Esophagus muscularis mucosa (tissue), 4 donors: ENCODE measurements around the gene ZDHHC12.

Experiments
- EP300 ChIP-seq: sonication (generic); formaldehyde crosslinking; IDR thresholded peaks from one replicate; pipeline ENCODE4 v1.6.1; 2017; ENCODE audit warnings: antibody characterized with exemption
- POLR2AphosphoS5 ChIP-seq, 2 donors: sonication (generic); formaldehyde crosslinking; IDR thresholded peaks; one replicate each; pipeline ENCODE4 v1.6.1; 2017; ENCODE audit warnings: antibody characterized with exemption in 2 of 2
- TF ChIP-seq, protein P1 (sequence below), 3 experiments: fragments of 200-600 bp in 2 of 3; fragments of 450-650 bp in 1 of 3; sonication (generic) in 2 of 3; IDR thresholded peaks; one replicate each; pipeline ENCODE4 v1.5.1; 2017 to 2019; ENCODE audit warnings: antibody characterized with exemption in 3 of 3, mild to moderate bottlenecking in 2 of 3, moderate library complexity in 1 of 3

DNA sequence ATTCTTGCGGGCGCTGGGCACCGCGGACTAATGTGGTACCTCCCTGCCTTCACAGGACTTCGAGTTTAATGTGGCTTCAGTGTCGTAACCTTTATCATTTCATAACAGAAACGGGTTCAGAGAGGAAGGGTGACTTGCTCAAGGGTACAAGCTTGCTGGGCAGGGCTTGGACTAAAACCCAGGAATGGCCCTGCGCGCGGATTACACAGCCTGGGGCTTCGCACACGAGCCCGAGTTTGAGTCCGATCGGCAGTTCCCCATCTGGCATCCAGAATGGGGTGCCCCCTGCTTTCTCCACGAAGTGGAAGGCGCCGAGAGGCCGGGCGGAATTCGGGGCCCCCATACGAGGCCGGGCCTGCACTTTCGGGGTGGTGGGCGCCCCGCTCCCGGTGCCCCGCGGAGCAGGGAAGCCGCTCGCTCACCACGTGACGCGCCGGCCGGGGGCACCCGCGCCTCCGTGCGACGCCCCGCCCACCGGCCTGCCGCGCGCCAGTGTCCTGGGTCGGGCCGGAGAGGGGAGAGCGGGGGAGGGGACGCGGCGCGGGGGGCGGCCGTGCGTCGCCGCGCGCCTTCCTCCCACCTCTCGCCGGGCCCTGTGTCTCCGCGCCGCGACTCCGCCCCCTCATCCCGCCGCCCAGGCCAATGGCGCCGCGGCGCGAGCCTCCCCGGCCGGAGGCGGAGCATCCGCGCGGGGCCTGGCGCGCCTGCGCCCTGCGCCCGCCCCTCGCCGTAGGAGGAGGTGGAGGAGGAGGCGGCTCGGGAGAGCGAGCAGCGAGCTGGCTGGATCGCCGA lies 35.2 kb downstream of the ZDHHC12 start, which contains the start of gene SET:
- TF ChIP-seq, protein P1, sequence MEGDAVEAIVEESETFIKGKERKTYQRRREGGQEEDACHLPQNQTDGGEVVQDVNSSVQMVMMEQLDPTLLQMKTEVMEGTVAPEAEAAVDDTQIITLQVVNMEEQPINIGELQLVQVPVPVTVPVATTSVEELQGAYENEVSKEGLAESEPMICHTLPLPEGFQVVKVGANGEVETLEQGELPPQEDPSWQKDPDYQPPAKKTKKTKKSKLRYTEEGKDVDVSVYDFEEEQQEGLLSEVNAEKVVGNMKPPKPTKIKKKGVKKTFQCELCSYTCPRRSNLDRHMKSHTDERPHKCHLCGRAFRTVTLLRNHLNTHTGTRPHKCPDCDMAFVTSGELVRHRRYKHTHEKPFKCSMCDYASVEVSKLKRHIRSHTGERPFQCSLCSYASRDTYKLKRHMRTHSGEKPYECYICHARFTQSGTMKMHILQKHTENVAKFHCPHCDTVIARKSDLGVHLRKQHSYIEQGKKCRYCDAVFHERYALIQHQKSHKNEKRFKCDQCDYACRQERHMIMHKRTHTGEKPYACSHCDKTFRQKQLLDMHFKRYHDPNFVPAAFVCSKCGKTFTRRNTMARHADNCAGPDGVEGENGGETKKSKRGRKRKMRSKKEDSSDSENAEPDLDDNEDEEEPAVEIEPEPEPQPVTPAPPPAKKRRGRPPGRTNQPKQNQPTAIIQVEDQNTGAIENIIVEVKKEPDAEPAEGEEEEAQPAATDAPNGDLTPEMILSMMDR (IDR thresholded peaks at IDR 0.05) = peak in 1 of 3 experiments; percentile 20
- peak; percentile 81 to 94 for TF ChIP-seq POLR2AphosphoS5 (IDR thresholded peaks at IDR 0.05)
- TF ChIP-seq EP300 = no peak
